MM.1S (cell line): ENCODE measurements around the gene ENPP3.

Experiments used
- EZH2 ChIP-seq: fragments of 300-600 bp; sonication (generic); optimal IDR thresholded peaks from 2 replicates; pipeline ENCODE3; 2017; ENCODE audit warnings: low read depth, mild to moderate bottlenecking, antibody characterized with exemption, low read length, mixed read lengths
- TF ChIP-seq, protein P1 (sequence below): fragments of 300-600 bp; sonication (generic); IDR thresholded peaks from 2 replicates; pipeline ENCODE4 v1.5.1; 2016; ENCODE audit warnings: antibody characterized with exemption, low read length, mixed read lengths

DNA sequence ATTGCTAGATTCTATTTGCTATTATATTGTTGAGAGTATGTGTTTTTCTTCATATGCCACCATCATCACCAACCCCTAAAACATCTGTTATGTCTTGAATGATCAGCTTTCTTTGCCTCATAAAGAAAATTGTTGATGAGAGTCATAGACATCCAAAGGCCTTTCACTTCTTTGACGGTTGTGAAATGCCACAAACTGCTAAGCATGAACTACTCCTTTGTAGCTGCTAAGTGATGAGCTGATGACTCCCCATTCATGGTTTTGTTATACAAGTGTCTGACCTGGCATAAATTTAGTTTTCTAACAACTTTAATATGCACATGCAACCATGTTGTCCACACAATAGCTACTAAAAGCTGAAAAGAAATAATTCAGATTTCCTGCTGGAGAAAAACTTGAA lies 8.4 kb upstream of the ENPP3 start:
- TF ChIP-seq, protein P1, sequence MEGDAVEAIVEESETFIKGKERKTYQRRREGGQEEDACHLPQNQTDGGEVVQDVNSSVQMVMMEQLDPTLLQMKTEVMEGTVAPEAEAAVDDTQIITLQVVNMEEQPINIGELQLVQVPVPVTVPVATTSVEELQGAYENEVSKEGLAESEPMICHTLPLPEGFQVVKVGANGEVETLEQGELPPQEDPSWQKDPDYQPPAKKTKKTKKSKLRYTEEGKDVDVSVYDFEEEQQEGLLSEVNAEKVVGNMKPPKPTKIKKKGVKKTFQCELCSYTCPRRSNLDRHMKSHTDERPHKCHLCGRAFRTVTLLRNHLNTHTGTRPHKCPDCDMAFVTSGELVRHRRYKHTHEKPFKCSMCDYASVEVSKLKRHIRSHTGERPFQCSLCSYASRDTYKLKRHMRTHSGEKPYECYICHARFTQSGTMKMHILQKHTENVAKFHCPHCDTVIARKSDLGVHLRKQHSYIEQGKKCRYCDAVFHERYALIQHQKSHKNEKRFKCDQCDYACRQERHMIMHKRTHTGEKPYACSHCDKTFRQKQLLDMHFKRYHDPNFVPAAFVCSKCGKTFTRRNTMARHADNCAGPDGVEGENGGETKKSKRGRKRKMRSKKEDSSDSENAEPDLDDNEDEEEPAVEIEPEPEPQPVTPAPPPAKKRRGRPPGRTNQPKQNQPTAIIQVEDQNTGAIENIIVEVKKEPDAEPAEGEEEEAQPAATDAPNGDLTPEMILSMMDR = no peak
- TF ChIP-seq EZH2 = no peak
